Lung (tissue), 12 donors: ENCODE data around the gene SNX17. TPM values are rescaled to one million over a fixed set of nuclear protein-coding genes. Genes with fewer than 3 reads are reported as not detected.

ENCODE experiments used
- ATAC-seq: fragments of 200-7000 bp; cut with Tn5 transposase; one replicate; pipeline ENCODE4 v1.9.1; 2020; ENCODE audit warnings: moderate number of reproducible peaks; ENCODE audit not compliant: insufficient read depth, low FRiP score
- DNase-seq, 3 donors: peaks; one replicate each; pipeline ENCODE4 v3.0.0-alpha.2; 2013 to 2017
- H3K27ac ChIP-seq, 2 donors: one replicate each; pipeline ENCODE4 v1.5.1; 2013; ENCODE audit warnings: mild to moderate bottlenecking in 2 of 2, moderate library complexity in 2 of 2, control low read depth in 1 of 2, inconsistent platforms in 1 of 2, low read depth in 1 of 2, low read length in 1 of 2
- H3K27me3 ChIP-seq, 3 donors: one replicate each; pipeline ENCODE4 v1.5.1; 2013; ENCODE audit warnings: low read length in 2 of 3; ENCODE audit not compliant: control insufficient read depth in 3 of 3, insufficient read depth in 3 of 3
- H3K36me3 ChIP-seq, 4 donors: one replicate each; pipeline ENCODE4 v1.5.1; 2013; ENCODE audit warnings: low read length in 4 of 4, mild to moderate bottlenecking in 1 of 4, moderate library complexity in 1 of 4; ENCODE audit not compliant: control insufficient read depth in 4 of 4, insufficient read depth in 4 of 4
- H3K4me1 ChIP-seq, 5 donors: one replicate each; pipeline ENCODE4 v1.5.1; 2013; ENCODE audit warnings: low read length in 5 of 5, mild to moderate bottlenecking in 2 of 5, moderate library complexity in 1 of 5; ENCODE audit not compliant: control insufficient read depth in 5 of 5, insufficient read depth in 5 of 5
- H3K4me3 ChIP-seq: one replicate; pipeline ENCODE4 v1.5.1; 2013; ENCODE audit warnings: mild to moderate bottlenecking, control low read depth, moderate library complexity
- H3K9ac ChIP-seq, 2 donors: one replicate each; pipeline ENCODE4 v1.5.1; 2013; ENCODE audit warnings: low read length in 2 of 2, control low read depth in 1 of 2; ENCODE audit not compliant: insufficient read depth in 1 of 2
- H3K9me3 ChIP-seq, 4 donors: one replicate each; pipeline ENCODE4 v1.5.1; 2013; ENCODE audit warnings: low read length in 3 of 4, mild to moderate bottlenecking in 1 of 4, moderate library complexity in 1 of 4; ENCODE audit not compliant: control insufficient read depth in 4 of 4, insufficient read depth in 3 of 4
- WGBS, 2 donors: extraction: QIAGEN DNeasy Blood & Tissue Kit; methylation state at CpG; one replicate each; pipeline ENCODE4 v1.1.7; 2013; 5-methylcytosine and 5-hydroxymethylcytosine counted together
- polyA plus RNA-seq, 2 donors: library from polyadenylated mRNA; stranded (reverse); fragments of 200-250 nt; gene quantifications; one replicate each; pipeline ENCODE4 v1.2.1, GENCODE V29; 2013
- total RNA-seq, 2 donors: library from RNA; depleted of rRNA in 1 of 2; stranded (reverse); fragments of >200 nt in 1 of 2; gene quantifications; one replicate each; pipeline ENCODE4 v1.2.1, GENCODE V29; 2014 to 2021
- TF ChIP-seq, protein P1 (sequence below): IDR thresholded peaks from 2 replicates; pipeline ENCODE4 v1.5.1; 2012; ENCODE audit warnings: mild to moderate bottlenecking; ENCODE audit errors: control extremely low read depth, extremely low read depth
- donor health status: control.
- donor health status: control.
- donor health status: Bipolar disorder and iron deficiency.
- donor health status: healthy.
- donor health status: DM: yes; HTN: yes; CAD: no.

SNX17 gene
- total and polyA plus RNA-seq, 4 donors = 65.8 to 129 (median 95.7) TPM

DNA sequence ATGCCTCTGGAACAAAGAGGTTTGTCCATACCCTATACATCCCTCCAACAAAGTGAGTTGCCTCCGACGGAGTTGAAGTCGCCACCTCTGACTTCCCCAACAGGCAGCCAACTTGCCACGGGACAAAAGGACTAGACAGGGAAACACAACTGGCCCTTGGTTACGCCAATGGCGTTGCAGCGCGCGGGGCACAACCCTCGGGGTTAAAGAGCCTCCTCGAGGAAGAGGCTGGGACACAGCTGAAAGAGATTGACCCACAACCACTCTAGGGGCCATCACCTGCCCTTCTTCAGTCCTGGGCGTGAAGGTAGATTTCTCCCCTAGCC, 14.4 kb upstream of the SNX17 start:
- Histone ChIP-seq H3K9ac (peak overlapping the region; percentile 74 to 82), H3K4me1 (peaks cover 0 to 16% (median 4%) of the 10 kb centered on the region in 5 donors), H3K9me3 (no peaks in the 10 kb centered on the region), H3K36me3 (peaks cover 0 to 5% (median 2%) of the 10 kb centered on the region in 4 donors), H3K4me3 (peak overlapping the region; percentile 81), H3K27ac (peak overlapping the region; percentile 90 to 99), H3K27me3 (no peaks in the 10 kb centered on the region)
- TF ChIP-seq, protein P1, sequence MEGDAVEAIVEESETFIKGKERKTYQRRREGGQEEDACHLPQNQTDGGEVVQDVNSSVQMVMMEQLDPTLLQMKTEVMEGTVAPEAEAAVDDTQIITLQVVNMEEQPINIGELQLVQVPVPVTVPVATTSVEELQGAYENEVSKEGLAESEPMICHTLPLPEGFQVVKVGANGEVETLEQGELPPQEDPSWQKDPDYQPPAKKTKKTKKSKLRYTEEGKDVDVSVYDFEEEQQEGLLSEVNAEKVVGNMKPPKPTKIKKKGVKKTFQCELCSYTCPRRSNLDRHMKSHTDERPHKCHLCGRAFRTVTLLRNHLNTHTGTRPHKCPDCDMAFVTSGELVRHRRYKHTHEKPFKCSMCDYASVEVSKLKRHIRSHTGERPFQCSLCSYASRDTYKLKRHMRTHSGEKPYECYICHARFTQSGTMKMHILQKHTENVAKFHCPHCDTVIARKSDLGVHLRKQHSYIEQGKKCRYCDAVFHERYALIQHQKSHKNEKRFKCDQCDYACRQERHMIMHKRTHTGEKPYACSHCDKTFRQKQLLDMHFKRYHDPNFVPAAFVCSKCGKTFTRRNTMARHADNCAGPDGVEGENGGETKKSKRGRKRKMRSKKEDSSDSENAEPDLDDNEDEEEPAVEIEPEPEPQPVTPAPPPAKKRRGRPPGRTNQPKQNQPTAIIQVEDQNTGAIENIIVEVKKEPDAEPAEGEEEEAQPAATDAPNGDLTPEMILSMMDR = no peak
- ATAC-seq (peak; percentile 36), DNase-seq (peak in 1 of 3 donors; percentile 31)
- 0 to 1% methylated on average over 12 of the region's 12 CpGs for WGBS, 2 donors

- Histone ChIP-seq H3K4me1 (peaks cover 0 to 16% (median 4%) of the 10 kb centered on the region in 5 donors), H3K9me3 (no peaks in the 10 kb centered on the region), H3K36me3 (peaks cover 0 to 5% (median 2%) of the 10 kb centered on the region in 4 donors), H3K9ac (peak within 1 kb of the TSS; percentile 74 to 82), H3K27ac (peak within 1 kb of the TSS; percentile 90 to 99), H3K4me3 (peak within 1 kb of the TSS; percentile 81), H3K27me3 (no peaks in the 10 kb centered on the region)
- 0% methylated on average over 67 of the region's 67 CpGs for WGBS, 2 donors
- DNase-seq = peak; percentile 97 to 99 (median 99)
- TF ChIP-seq, protein P1 = no peak
- ATAC-seq = peak; percentile 95
These were observed 13.8 kb upstream of the SNX17 start, which contains the start of gene GTF3C2 for GRCh38 chr2:27356382-27357181. Gene GTF3C2 (minus strand): TSS chr2:27356764. CDS start chr2:27343554, 13,210 bp downstream.

DNA sequence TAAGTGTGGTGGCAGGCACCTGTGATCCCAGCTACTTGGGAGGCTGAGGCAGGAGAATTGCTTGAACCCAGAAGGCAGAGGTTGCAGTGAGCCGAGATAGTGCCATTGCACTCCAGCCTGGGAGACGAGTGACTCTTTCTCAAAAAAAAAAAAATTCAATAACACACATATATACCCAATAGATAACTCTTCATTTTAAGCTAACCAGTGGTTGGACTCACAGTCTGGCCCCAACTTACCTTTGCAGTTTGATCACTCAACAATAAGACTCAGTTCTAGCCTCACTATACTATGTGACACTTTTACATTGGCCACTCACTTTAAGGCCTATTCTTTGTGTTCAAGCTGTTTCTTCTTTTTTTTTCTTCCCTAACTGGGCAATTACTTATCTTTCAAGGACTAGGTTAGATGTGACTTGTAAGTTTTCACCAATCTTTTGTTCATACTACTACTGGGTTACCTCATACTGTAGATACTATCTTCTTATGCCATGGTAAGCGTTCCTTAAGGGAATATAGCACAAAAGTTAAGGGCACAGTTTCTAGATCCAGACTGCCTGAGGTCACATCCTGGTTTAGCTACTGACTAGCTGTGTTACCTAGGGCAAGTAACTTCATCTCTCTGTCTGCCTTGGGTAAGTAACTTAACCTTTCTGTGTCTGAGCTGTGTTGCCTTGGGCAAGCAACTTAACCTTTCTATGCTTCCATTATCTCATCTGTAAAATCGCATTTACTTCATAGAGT, 7.6 kb upstream of the SNX17 start:
- no peak for ATAC-seq
- H3K4me3 ChIP-seq = no peak overlapping the region

More for the DNA sequence above, 7.6 kb upstream of the SNX17 start:
- no peak overlapping the region for H3K27ac ChIP-seq
- TF ChIP-seq, protein P1 = no peak
- no peak overlapping the region for H3K9ac ChIP-seq
- peaks cover 0 to 5% (median under 1%) of the 10 kb centered on the region in 5 donors for H3K4me1 ChIP-seq
- WGBS, 2 donors = 93 to 98% methylated on average over 4 of the region's 4 CpGs
- H3K27me3 ChIP-seq = no peaks in the 10 kb centered on the region
- DNase-seq = no peak
- H3K9me3 ChIP-seq = no peaks in the 10 kb centered on the region
- peaks cover 14 to 28% (median 21%) of the 10 kb centered on the region in 4 donors for H3K36me3 ChIP-seq
